Caco-2 (cell line): ENCODE measurements around the gene TMEM63B. TPM values are rescaled to one million over a fixed set of nuclear protein-coding genes. Genes with fewer than 3 reads are reported as not detected.

Experiments used
- BruUV-seq: library from RNA; stranded (reverse); fragments of 400-500 nt; replicated peaks from 2 replicates; lab custom pipeline; 2021; lab: Mats Ljungman, UMichigan
- CTCF ChIA-PET: fragments of 300-600 bp; sonication (Branson Sonifier 250); formaldehyde crosslinking; loops from one replicate; lab custom pipeline; 2022; ENCODE audit warnings: antibody characterized with exemption; lab: Charles Lee
- POLR2A ChIA-PET: fragments of 300-600 bp; sonication (Branson Sonifier 250); formaldehyde crosslinking; loops from one replicate; lab custom pipeline; 2022; ENCODE audit warnings: antibody characterized with exemption; lab: Charles Lee
- DNase-seq, 2 experiments: peaks; one replicate each; pipeline versions ENCODE4 v3.0.0 to v3.0.0-alpha.2; 2020 to 2022
- H3K27me3 ChIP-seq: replicated peaks from 2 replicates; pipeline ENCODE4 v1.6.0; 2011; ENCODE audit warnings: low read length; ENCODE audit not compliant: control insufficient read depth, insufficient read depth
- H3K36me3 ChIP-seq: 2 replicates; pipeline ENCODE4 v1.5.1; 2011; ENCODE audit warnings: low read length; ENCODE audit not compliant: control insufficient read depth, insufficient read depth
- H3K4me1 ChIP-seq: fragments of 250-450 bp; sonication (Bioruptor Pico); 2 replicates; pipeline ENCODE4 v1.5.1; 2020; ENCODE audit warnings: mild to moderate bottlenecking
- H3K4me3 ChIP-seq: 2 replicates; pipeline ENCODE4 v1.5.1; 2011; ENCODE audit warnings: low read depth, mild to moderate bottlenecking, control low read depth, low read length
- H3K9me3 ChIP-seq: fragments of 250-450 bp; sonication (Bioruptor Pico); 2 replicates; pipeline ENCODE4 v1.5.1; 2020; ENCODE audit warnings: mild to moderate bottlenecking, moderate library complexity
- H3K27ac Mint-ChIP-seq: one replicate; pipeline ENCODE4 v1.8.0; 2022; ENCODE audit warnings: mixed read lengths; ENCODE audit not compliant: unreplicated experiment
- H3K27me3 Mint-ChIP-seq: one replicate; pipeline ENCODE4 v1.8.0; 2022; ENCODE audit warnings: mixed read lengths; ENCODE audit not compliant: insufficient read depth, unreplicated experiment
- H3K36me3 Mint-ChIP-seq: one replicate; pipeline ENCODE4 v1.8.0; 2022; ENCODE audit warnings: mild to moderate bottlenecking, mixed read lengths; ENCODE audit not compliant: insufficient read depth, unreplicated experiment
- H3K4me1 Mint-ChIP-seq: one replicate; pipeline ENCODE4 v1.8.0; 2022; ENCODE audit warnings: low read depth, mixed read lengths; ENCODE audit not compliant: unreplicated experiment
- H3K4me3 Mint-ChIP-seq: one replicate; pipeline ENCODE4 v1.8.0; 2022; ENCODE audit warnings: mild to moderate bottlenecking, moderate library complexity, mixed read lengths; ENCODE audit not compliant: unreplicated experiment
- H3K9me3 Mint-ChIP-seq: one replicate; pipeline ENCODE4 v1.8.0; 2022; ENCODE audit warnings: mixed read lengths; ENCODE audit not compliant: unreplicated experiment
- CTCF ChIP-seq, 2 experiments: fragments of 200-600 bp in 1 of 2; IDR thresholded peaks; 1 replicate in 1 of 2; 2 replicates in 1 of 2; pipeline versions ENCODE4 v1.5.1 to v1.8.0; 2011 to 2022; ENCODE audit warnings: antibody characterized with exemption in 1 of 2, control low read depth in 1 of 2, inconsistent platforms in 1 of 2, low read depth in 1 of 2, low read length in 1 of 2, mild to moderate bottlenecking in 1 of 2, moderate library complexity in 1 of 2; ENCODE audit not compliant: insufficient read depth in 1 of 2, severe bottlenecking in 1 of 2, unreplicated experiment in 1 of 2
- intact Hi-C: fragments of 100-400 bp; cut with micrococcal nuclease; formaldehyde crosslinking; loops from one replicate; pipeline ENCODE4 v1.10.0; 2022; ENCODE audit not compliant: unreplicated experiment
- total RNA-seq: library from RNA; stranded (reverse); gene quantifications from 2 replicates; pipeline ENCODE4 v1.2.3, GENCODE V29; 2022

The TMEM63B gene
- total RNA-seq, 1 experiment from 2014 or later: 28.2 TPM

- Histone ChIP-seq H3K9me3 (no peaks in the 10 kb centered on the region), H3K4me3 (no peak overlapping the region), H3K27me3 (no peaks in the 10 kb centered on the region), H3K4me1 (no peaks in the 10 kb centered on the region), H3K36me3 (peaks cover 1% of the 10 kb centered on the region)
- ChIA-PET CTCF (no interaction called here), POLR2A (no interaction called here)
- Mint-ChIP-seq H3K9me3 (no peaks in the 10 kb centered on the region), H3K4me3 (no peak overlapping the region), H3K27ac (no peak overlapping the region), H3K27me3 (no peaks in the 10 kb centered on the region), H3K4me1 (no peaks in the 10 kb centered on the region), H3K36me3 (peaks cover 21% of the 10 kb centered on the region)
- no peak for TF ChIP-seq CTCF (IDR thresholded peaks at IDR 0.05; ENCODE audit: insufficient read depth in 1 of 2, low read depth in 1 of 2, low read length in 1 of 2, severe bottlenecking in 1 of 2, unreplicated experiment in 1 of 2)
- no TSS peak for BruUV-seq
- DNase-seq: no peak
- intact Hi-C loops: no loop called here
These were observed 19.9 kb downstream of the TMEM63B start for GRCh38 chr6:44147256-44147655.

GRCh38 chr6:44148306-44148705, 21.0 kb downstream of the TMEM63B start:
- H3K4me1 Mint-ChIP-seq: no peaks in the 10 kb centered on the region
- no peak overlapping the region for H3K27ac Mint-ChIP-seq
- Histone ChIP-seq H3K9me3 (no peaks in the 10 kb centered on the region), H3K4me3 (no peak overlapping the region), H3K27me3 (no peaks in the 10 kb centered on the region), H3K36me3 (peaks cover 4% of the 10 kb centered on the region), H3K4me1 (no peaks in the 10 kb centered on the region)
- POLR2A ChIA-PET: no interaction called here
- BruUV-seq: no TSS peak
- CTCF ChIA-PET: no interaction called here
- H3K4me3 Mint-ChIP-seq: no peak overlapping the region
- no peak for TF ChIP-seq CTCF (IDR thresholded peaks at IDR 0.05; ENCODE audit: insufficient read depth in 1 of 2, low read depth in 1 of 2, low read length in 1 of 2, severe bottlenecking in 1 of 2, unreplicated experiment in 1 of 2)
- DNase-seq: no peak
- no peaks in the 10 kb centered on the region for H3K9me3 Mint-ChIP-seq
- H3K27me3 Mint-ChIP-seq: no peaks in the 10 kb centered on the region
- intact Hi-C loops: no loop called here
- peaks cover 23% of the 10 kb centered on the region for H3K36me3 Mint-ChIP-seq

GRCh38 chr6:44149369-44150012, 22.1 kb downstream of the TMEM63B start:
- Mint-ChIP-seq H3K9me3 (no peaks in the 10 kb centered on the region), H3K4me3 (no peak overlapping the region), H3K27ac (no peak overlapping the region), H3K36me3 (peaks cover 13% of the 10 kb centered on the region), H3K27me3 (no peaks in the 10 kb centered on the region), H3K4me1 (no peaks in the 10 kb centered on the region)
- intact Hi-C loops: no loop called here
- POLR2A ChIA-PET: no interaction called here
- no peaks in the 10 kb centered on the region for H3K4me1 ChIP-seq
- DNase-seq: no peak
- TF ChIP-seq CTCF (IDR thresholded peaks at IDR 0.05; ENCODE audit: insufficient read depth in 1 of 2, low read depth in 1 of 2, low read length in 1 of 2, severe bottlenecking in 1 of 2, unreplicated experiment in 1 of 2): no peak
- no peaks in the 10 kb centered on the region for H3K27me3 ChIP-seq
- H3K9me3 ChIP-seq: no peaks in the 10 kb centered on the region
- CTCF ChIA-PET: no interaction called here
- H3K4me3 ChIP-seq: no peak overlapping the region
- H3K36me3 ChIP-seq: peaks cover 4% of the 10 kb centered on the region
- BruUV-seq: no TSS peak
